Measurements from ENCODE around the gene TAF10.

Gene TAF10

GRCh38 chr11:6565325-6565724 is 46.7 kb downstream of the TAF10 start:
- Histone ChIP-seq H2BK15ac (ENCODE audit: low read length) (no peak overlapping the region), H3K9ac (ENCODE audit: low read depth, low read length, poor library complexity) (no peak overlapping the region), H4K91ac (ENCODE audit: low read depth, low read length, poor library complexity) (no peak overlapping the region), H3K36me3 (replicated peaks in 1 of 2; ENCODE audit: control insufficient read depth in 2 of 2, insufficient read depth in 2 of 2, low read length in 2 of 2) (peaks cover 0 to 2% of the 10 kb centered on the region in 2 donors), H2BK12ac (ENCODE audit: low read length) (no peak overlapping the region), H3K9me3 (replicated peaks in 1 of 2; ENCODE audit: control insufficient read depth in 2 of 2, insufficient read depth in 1 of 2, low read depth in 1 of 2, low read length in 2 of 2) (no peaks in the 10 kb centered on the region), H3K79me1 (ENCODE audit: low read depth, low read length) (no peaks in the 10 kb centered on the region), H2BK5ac (ENCODE audit: low read length) (no peak overlapping the region), H3K23ac (ENCODE audit: low read depth, low read length, poor library complexity) (no peak overlapping the region), H3K27me3 (ENCODE audit: control insufficient read depth in 3 of 3, insufficient read depth in 3 of 3, low read depth in 1 of 3, low read length in 3 of 3) (no peaks in the 10 kb centered on the region), H4K8ac (ENCODE audit: low read depth, low read length) (no peak overlapping the region), H3K14ac (ENCODE audit: low read length) (no peak overlapping the region), H3K27ac (replicated peaks; ENCODE audit: low read length) (no peak overlapping the region), H2BK120ac (ENCODE audit: low read depth, low read length) (no peak overlapping the region), H2AK5ac (ENCODE audit: low read depth, low read length) (no peak overlapping the region), H2AFZ (ENCODE audit: low read length) (no peak overlapping the region), H3K4ac (ENCODE audit: low read length) (no peak overlapping the region), H3K4me3 (ENCODE audit: low read length in 2 of 2) (no peak overlapping the region), H3K18ac (ENCODE audit: low read length) (no peak overlapping the region), H3K4me1 (ENCODE audit: control insufficient read depth in 2 of 2, insufficient read depth in 1 of 2, low read depth in 1 of 2, low read length in 2 of 2) (peaks cover 0 to 1% of the 10 kb centered on the region in 2 donors), H3K4me2 (ENCODE audit: insufficient read depth, low read length, poor library complexity, severe bottlenecking) (no peak overlapping the region)
- DNase-seq (ENCODE audit: low spot score): no peak
- WGBS, 2 donors (ENCODE audit: extremely low coverage in 2 of 2, insufficient read length in 2 of 2, insufficient replicate concordance in 1 of 2): no CpG with 5 or more reads among the region's 2 CpGs

- Histone ChIP-seq H3K36me3 (replicated peaks in 1 of 2; ENCODE audit: control insufficient read depth in 2 of 2, insufficient read depth in 2 of 2, low read length in 2 of 2) (peaks cover 0 to 2% of the 10 kb centered on the region in 2 donors), H2AK5ac (ENCODE audit: low read depth, low read length) (peak overlapping the region; percentile 16), H3K4me3 (ENCODE audit: low read length in 2 of 2) (no peak overlapping the region), H2BK12ac (ENCODE audit: low read length) (no peak overlapping the region), H2BK15ac (ENCODE audit: low read length) (no peak overlapping the region), H2BK120ac (ENCODE audit: low read depth, low read length) (no peak overlapping the region), H3K4me1 (ENCODE audit: control insufficient read depth in 2 of 2, insufficient read depth in 1 of 2, low read depth in 1 of 2, low read length in 2 of 2) (peaks cover 0 to 1% of the 10 kb centered on the region in 2 donors), H3K4me2 (ENCODE audit: insufficient read depth, low read length, poor library complexity, severe bottlenecking) (no peak overlapping the region), H4K8ac (ENCODE audit: low read depth, low read length) (no peak overlapping the region), H3K18ac (ENCODE audit: low read length) (no peak overlapping the region), H3K9me3 (replicated peaks in 1 of 2; ENCODE audit: control insufficient read depth in 2 of 2, insufficient read depth in 1 of 2, low read depth in 1 of 2, low read length in 2 of 2) (no peaks in the 10 kb centered on the region), H3K27ac (replicated peaks; ENCODE audit: low read length) (no peak overlapping the region), H3K14ac (ENCODE audit: low read length) (no peak overlapping the region), H2AFZ (ENCODE audit: low read length) (no peak overlapping the region), H3K23ac (ENCODE audit: low read depth, low read length, poor library complexity) (peak overlapping the region; percentile 31), H4K91ac (ENCODE audit: low read depth, low read length, poor library complexity) (no peak overlapping the region), H3K4ac (ENCODE audit: low read length) (no peak overlapping the region), H2BK5ac (ENCODE audit: low read length) (no peak overlapping the region), H3K27me3 (ENCODE audit: control insufficient read depth in 3 of 3, insufficient read depth in 3 of 3, low read depth in 1 of 3, low read length in 3 of 3) (no peaks in the 10 kb centered on the region), H3K79me1 (ENCODE audit: low read depth, low read length) (no peaks in the 10 kb centered on the region), H3K9ac (ENCODE audit: low read depth, low read length, poor library complexity) (no peak overlapping the region)
- no peak for DNase-seq (ENCODE audit: low spot score)
- whole genome bisulfite sequencing, 2 donors (ENCODE audit: extremely low coverage in 2 of 2, insufficient read length in 2 of 2, insufficient replicate concordance in 1 of 2): no CpG with 5 or more reads among the region's 10 CpGs
Measured at GRCh38 chr11:6563667-6564066, 48.3 kb downstream of the TAF10 start.

DNA sequence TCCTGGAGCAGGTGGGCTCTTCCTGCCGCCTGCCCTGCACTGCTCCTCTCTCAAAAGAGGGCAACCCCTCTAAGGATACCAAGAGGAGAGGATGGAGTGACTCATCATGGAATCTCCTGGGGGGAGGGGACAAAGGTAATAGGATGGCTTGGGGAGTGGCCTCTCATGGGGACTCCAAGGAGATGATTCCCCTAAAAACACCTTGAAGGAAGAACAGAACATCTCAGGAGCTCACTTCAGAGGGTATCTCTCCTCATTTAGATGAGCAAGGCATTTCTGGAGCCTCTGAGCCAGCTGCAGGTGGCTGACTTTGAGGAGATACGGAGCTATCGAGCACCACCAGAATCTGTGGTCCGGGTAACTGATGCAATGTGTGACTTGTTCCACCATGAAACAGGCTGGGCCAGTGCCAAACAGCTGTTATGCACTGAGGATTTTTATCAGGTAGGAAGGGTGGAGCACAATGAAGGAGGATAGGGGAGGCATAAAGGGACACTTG is 48.8 kb downstream of the TAF10 start:
- WGBS, 2 donors (ENCODE audit: extremely low coverage in 2 of 2, insufficient read length in 2 of 2, insufficient replicate concordance in 1 of 2): no CpG with 5 or more reads among the region's 4 CpGs

GRCh38 chr11:6561288-6561687 is 50.7 kb downstream of the TAF10 start:
- no peak overlapping the region for H2AK5ac ChIP-seq (ENCODE audit: low read depth, low read length)
- H3K36me3 ChIP-seq (replicated peaks in 1 of 2; ENCODE audit: control insufficient read depth in 2 of 2, insufficient read depth in 2 of 2, low read length in 2 of 2): peaks cover 0 to 2% of the 10 kb centered on the region in 2 donors
- H3K9ac ChIP-seq (ENCODE audit: low read depth, low read length, poor library complexity): no peak overlapping the region
- H2BK120ac ChIP-seq (ENCODE audit: low read depth, low read length): no peak overlapping the region
- no peak overlapping the region for H3K18ac ChIP-seq (ENCODE audit: low read length)
- no peak for DNase-seq (ENCODE audit: low spot score)
- no peak overlapping the region for H2BK12ac ChIP-seq (ENCODE audit: low read length)
- H2BK5ac ChIP-seq (ENCODE audit: low read length): no peak overlapping the region
- H3K79me1 ChIP-seq (ENCODE audit: low read depth, low read length): peaks cover 5% of the 10 kb centered on the region
- H3K4me1 ChIP-seq (ENCODE audit: control insufficient read depth in 2 of 2, insufficient read depth in 1 of 2, low read depth in 1 of 2, low read length in 2 of 2): peaks cover 0 to 1% of the 10 kb centered on the region in 2 donors
- H2BK15ac ChIP-seq (ENCODE audit: low read length): no peak overlapping the region
- H3K14ac ChIP-seq (ENCODE audit: low read length): no peak overlapping the region
- H4K8ac ChIP-seq (ENCODE audit: low read depth, low read length): no peak overlapping the region
- H3K4ac ChIP-seq (ENCODE audit: low read length): no peak overlapping the region
- no peak overlapping the region for H4K91ac ChIP-seq (ENCODE audit: low read depth, low read length, poor library complexity)
- H3K27me3 ChIP-seq (ENCODE audit: control insufficient read depth in 3 of 3, insufficient read depth in 3 of 3, low read depth in 1 of 3, low read length in 3 of 3): no peaks in the 10 kb centered on the region
- H3K23ac ChIP-seq (ENCODE audit: low read depth, low read length, poor library complexity): no peak overlapping the region
- no peak overlapping the region for H2AFZ ChIP-seq (ENCODE audit: low read length)
- H3K9me3 ChIP-seq (replicated peaks in 1 of 2; ENCODE audit: control insufficient read depth in 2 of 2, insufficient read depth in 1 of 2, low read depth in 1 of 2, low read length in 2 of 2): no peaks in the 10 kb centered on the region
- no CpG with 5 or more reads among the region's 3 CpGs for WGBS, 2 donors (ENCODE audit: extremely low coverage in 2 of 2, insufficient read length in 2 of 2, insufficient replicate concordance in 1 of 2)
- H3K27ac ChIP-seq (replicated peaks; ENCODE audit: low read length): no peak overlapping the region
- H3K4me2 ChIP-seq (ENCODE audit: insufficient read depth, low read length, poor library complexity, severe bottlenecking): no peak overlapping the region
- H3K4me3 ChIP-seq (ENCODE audit: low read length in 2 of 2): no peak overlapping the region

More for the DNA sequence above, 48.8 kb downstream of the TAF10 start:
- H3K18ac ChIP-seq (ENCODE audit: low read length): no peak overlapping the region
- no peak overlapping the region for H2BK5ac ChIP-seq (ENCODE audit: low read length)
- no peak for DNase-seq (ENCODE audit: low spot score)
- H4K91ac ChIP-seq (ENCODE audit: low read depth, low read length, poor library complexity): no peak overlapping the region
- no peak overlapping the region for H3K27ac ChIP-seq (replicated peaks; ENCODE audit: low read length)
- peaks cover 0 to 1% of the 10 kb centered on the region in 2 donors for H3K4me1 ChIP-seq (ENCODE audit: control insufficient read depth in 2 of 2, insufficient read depth in 1 of 2, low read depth in 1 of 2, low read length in 2 of 2)
- H3K79me1 ChIP-seq (ENCODE audit: low read depth, low read length): no peaks in the 10 kb centered on the region
- peaks cover 0 to 2% of the 10 kb centered on the region in 2 donors for H3K36me3 ChIP-seq (replicated peaks in 1 of 2; ENCODE audit: control insufficient read depth in 2 of 2, insufficient read depth in 2 of 2, low read length in 2 of 2)
- H2BK12ac ChIP-seq (ENCODE audit: low read length): no peak overlapping the region
- H3K23ac ChIP-seq (ENCODE audit: low read depth, low read length, poor library complexity): no peak overlapping the region
- no peak overlapping the region for H4K8ac ChIP-seq (ENCODE audit: low read depth, low read length)
- no peaks in the 10 kb centered on the region for H3K9me3 ChIP-seq (replicated peaks in 1 of 2; ENCODE audit: control insufficient read depth in 2 of 2, insufficient read depth in 1 of 2, low read depth in 1 of 2, low read length in 2 of 2)
- no peak overlapping the region for H3K9ac ChIP-seq (ENCODE audit: low read depth, low read length, poor library complexity)
- no peak overlapping the region for H2BK15ac ChIP-seq (ENCODE audit: low read length)
- H3K14ac ChIP-seq (ENCODE audit: low read length): no peak overlapping the region
- H3K4ac ChIP-seq (ENCODE audit: low read length): no peak overlapping the region
- no peak overlapping the region for H3K4me3 ChIP-seq (ENCODE audit: low read length in 2 of 2)
- no peak overlapping the region for H2AFZ ChIP-seq (ENCODE audit: low read length)
- no peak overlapping the region for H2BK120ac ChIP-seq (ENCODE audit: low read depth, low read length)
- no peak overlapping the region for H3K4me2 ChIP-seq (ENCODE audit: insufficient read depth, low read length, poor library complexity, severe bottlenecking)
- no peaks in the 10 kb centered on the region for H3K27me3 ChIP-seq (ENCODE audit: control insufficient read depth in 3 of 3, insufficient read depth in 3 of 3, low read depth in 1 of 3, low read length in 3 of 3)
- no peak overlapping the region for H2AK5ac ChIP-seq (ENCODE audit: low read depth, low read length)
